Putamen (tissue), 1 donor: ENCODE results near the gene H1-8.

Experiments used
- DNase-seq: peaks from one replicate; pipeline ENCODE4 v3.0.0-alpha.2; 2016; ENCODE audit warnings: low spot score

H1-8 gene

GRCh38 chr3:129556358-129556695 is 13.4 kb downstream of the H1-8 start:
- DNase-seq: no peak

- no peak for DNase-seq
These were observed 14.0 kb downstream of the H1-8 start for GRCh38 chr3:129556890-129557547.

- no peak for DNase-seq
These were observed 14.5 kb downstream of the H1-8 start for GRCh38 chr3:129557548-129557894.

GRCh38 chr3:129558081-129558771 is 15.3 kb downstream of the H1-8 start:
- DNase-seq: no peak

GRCh38 chr3:129558772-129559564 is 16.0 kb downstream of the H1-8 start:
- no peak for DNase-seq

GRCh38 chr3:129559565-129560079 is 16.6 kb downstream of the H1-8 start:
- DNase-seq: no peak

- DNase-seq: no peak
These were observed 17.4 kb downstream of the H1-8 start for GRCh38 chr3:129560269-129560787.

- DNase-seq: peak; percentile 39
These were observed 18.1 kb downstream of the H1-8 start for GRCh38 chr3:129560911-129561594.

GRCh38 chr3:129561619-129562248 is 18.8 kb downstream of the H1-8 start:
- DNase-seq: no peak

- DNase-seq: no peak
These were observed 19.8 kb downstream of the H1-8 start for GRCh38 chr3:129562803-129563202.

GRCh38 chr3:129563332-129563731 is 20.4 kb downstream of the H1-8 start:
- DNase-seq: no peak

GRCh38 chr3:129563850-129564535 is 21.0 kb downstream of the H1-8 start:
- DNase-seq: no peak

GRCh38 chr3:129564981-129565644 is 22.1 kb downstream of the H1-8 start:
- no peak for DNase-seq

GRCh38 chr3:129565902-129566301 is 22.9 kb downstream of the H1-8 start:
- no peak for DNase-seq

- DNase-seq: no peak
These were observed 24.3 kb downstream of the H1-8 start for GRCh38 chr3:129567176-129567705.

GRCh38 chr3:129567939-129568338 is 25.0 kb downstream of the H1-8 start:
- no peak for DNase-seq

- DNase-seq: no peak
These were observed 26.9 kb downstream of the H1-8 start for GRCh38 chr3:129569856-129570255.

GRCh38 chr3:129571605-129572547 is 28.9 kb downstream of the H1-8 start:
- DNase-seq: no peak

- no peak for DNase-seq
These were observed 29.6 kb downstream of the H1-8 start for GRCh38 chr3:129572603-129573002.
